NCI-H748 treated with DMSO at 0.1 percent for 48 hours (cell line): ENCODE measurements around the gene CKS1B.

ENCODE experiments used
- DNase-seq: peaks from one replicate; lab custom pipeline; 2025; lab: John Stamatoyannopoulos, UW

CKS1B gene

GRCh38 chr1:154974102-154974807 lies at the start of gene CKS1B:
Gene CKS1B (plus strand): TSS chr1:154974681. CDS start chr1:154974746, 65 bp downstream.
- peak; percentile 99 for DNase-seq

- no peak for DNase-seq
Measured at GRCh38 chr1:154925335-154926170, 48.9 kb upstream of the CKS1B start.

GRCh38 chr1:154926201-154926600 lies 48.3 kb upstream of the CKS1B start:
- DNase-seq: no peak

GRCh38 chr1:154931940-154932487 lies 42.5 kb upstream of the CKS1B start:
- no peak for DNase-seq

GRCh38 chr1:154934358-154934948 lies 40.0 kb upstream of the CKS1B start:
- DNase-seq: no peak

- DNase-seq: no peak
Measured at GRCh38 chr1:154935749-154936554, 38.5 kb upstream of the CKS1B start.

GRCh38 chr1:154936555-154937084 lies 37.9 kb upstream of the CKS1B start, which contains the start of gene PMVK:
Gene PMVK (minus strand): TSS chr1:154936719. CDS start chr1:154936685, 34 bp downstream.
- peak; percentile 93 for DNase-seq

- peak; percentile 82 for DNase-seq
Measured at GRCh38 chr1:154937085-154937987, 37.1 kb upstream of the CKS1B start.

GRCh38 chr1:154937988-154938386 lies 36.5 kb upstream of the CKS1B start:
- DNase-seq: no peak

- DNase-seq: no peak
Measured at GRCh38 chr1:154938604-154939399, 35.7 kb upstream of the CKS1B start.

GRCh38 chr1:154940213-154940560 lies 34.3 kb upstream of the CKS1B start:
- no peak for DNase-seq

GRCh38 chr1:154940651-154941194 lies 33.8 kb upstream of the CKS1B start:
- DNase-seq: no peak

- no peak for DNase-seq
Measured at GRCh38 chr1:154941333-154942013, 33.0 kb upstream of the CKS1B start.

- DNase-seq: peak; percentile 27
Measured at GRCh38 chr1:154943649-154944400, 30.7 kb upstream of the CKS1B start.

- DNase-seq: no peak
Measured at GRCh38 chr1:154944401-154945159, 29.9 kb upstream of the CKS1B start.

- no peak for DNase-seq
Measured at GRCh38 chr1:154945160-154945961, 29.1 kb upstream of the CKS1B start.
